ENCODE results near the gene SDHA. TPM values are rescaled to one million over a fixed set of nuclear protein-coding genes. Genes with fewer than 3 reads are reported as not detected.
"Not testable (repeated sequence)": the region's sequence is repeated elsewhere in the genome, so short reads cannot be mapped to it uniquely, and the experiment has no call there.

Gene SDHA
- total and polyA plus RNA-seq, 2 experiments from 2014 or later, result 247 to 328 TPM

- Histone ChIP-seq H3K4me1 (ENCODE audit: low read depth) (no peaks in the 10 kb centered on the region), H3K4me3 (no peak overlapping the region), H3K9me3 (ENCODE audit: low read depth) (no peaks in the 10 kb centered on the region), H3K36me3 (peaks cover 51% of the 10 kb centered on the region), H3K27me3 (no peaks in the 10 kb centered on the region), H3K27ac (no peak overlapping the region)
- no peak for DNase-seq (ENCODE audit: low read depth in 1 of 2, low spot score in 1 of 2)
- no peak for TF ChIP-seq CTCF (IDR thresholded peaks at IDR 0.05; ENCODE audit: low read depth, low read length)
These were observed 10.8 kb downstream of the SDHA start for GRCh38 chr5:228886-229285.

GRCh38 chr5:230711-231110 is 12.6 kb downstream of the SDHA start:
- Histone ChIP-seq H3K36me3 (peaks cover 51% of the 10 kb centered on the region), H3K9me3 (ENCODE audit: low read depth) (no peaks in the 10 kb centered on the region)
- no peak for TF ChIP-seq CTCF (IDR thresholded peaks at IDR 0.05; ENCODE audit: low read depth, low read length)

GRCh38 chr5:231661-232060 is 13.5 kb downstream of the SDHA start:
- no peak for TF ChIP-seq CTCF (IDR thresholded peaks at IDR 0.05; ENCODE audit: low read depth, low read length)
- no peaks in the 10 kb centered on the region for H3K27me3 ChIP-seq
- H3K4me1 ChIP-seq (ENCODE audit: low read depth), result no peaks in the 10 kb centered on the region
- DNase-seq (ENCODE audit: low read depth in 1 of 2, low spot score in 1 of 2), result no peak
- peaks cover 44% of the 10 kb centered on the region for H3K36me3 ChIP-seq
- no peak overlapping the region for H3K4me3 ChIP-seq
- H3K27ac ChIP-seq, result no peak overlapping the region
- no peaks in the 10 kb centered on the region for H3K9me3 ChIP-seq (ENCODE audit: low read depth)

More at GRCh38 chr5:230711-231110, 12.6 kb downstream of the SDHA start:
- Histone ChIP-seq H3K4me3 (no peak overlapping the region), H3K27me3 (no peaks in the 10 kb centered on the region), H3K4me1 (ENCODE audit: low read depth) (no peaks in the 10 kb centered on the region), H3K27ac (no peak overlapping the region)
- DNase-seq (ENCODE audit: low read depth in 1 of 2, low spot score in 1 of 2), result no peak

- not testable (repeated sequence) for DNase-seq (ENCODE audit: low read depth in 1 of 2, low spot score in 1 of 2); H3K4me3 ChIP-seq; H3K4me1 ChIP-seq (ENCODE audit: low read depth); H3K27ac ChIP-seq; H3K9me3 ChIP-seq (ENCODE audit: low read depth); H3K27me3 ChIP-seq
- H3K36me3 ChIP-seq, result peaks cover 38% of the 10 kb centered on the region
These were observed 15.3 kb downstream of the SDHA start for GRCh38 chr5:233426-233825.

- no peaks in the 10 kb centered on the region for H3K9me3 ChIP-seq (ENCODE audit: low read depth)
- no peak overlapping the region for H3K27ac ChIP-seq
- H3K4me3 ChIP-seq, result no peak overlapping the region
- no peak for TF ChIP-seq CTCF (IDR thresholded peaks at IDR 0.05; ENCODE audit: low read depth, low read length)
- no peaks in the 10 kb centered on the region for H3K4me1 ChIP-seq (ENCODE audit: low read depth)
- peaks cover 31% of the 10 kb centered on the region for H3K36me3 ChIP-seq
- DNase-seq (ENCODE audit: low read depth in 1 of 2, low spot score in 1 of 2), result no peak
- no peaks in the 10 kb centered on the region for H3K27me3 ChIP-seq
These were observed 16.3 kb downstream of the SDHA start for GRCh38 chr5:234450-234849.

- H3K36me3 ChIP-seq, result peaks cover 32% of the 10 kb centered on the region
- DNase-seq (ENCODE audit: low read depth in 1 of 2, low spot score in 1 of 2); H3K4me1 ChIP-seq (ENCODE audit: low read depth); H3K27me3 ChIP-seq; H3K4me3 ChIP-seq; H3K27ac ChIP-seq; H3K9me3 ChIP-seq (ENCODE audit: low read depth): not testable (repeated sequence)
These were observed 17.4 kb downstream of the SDHA start for GRCh38 chr5:235527-235926.

GRCh38 chr5:237931-238330 is 19.8 kb downstream of the SDHA start:
- peak in 1 of 2 donors; percentile 20 for DNase-seq (ENCODE audit: low read depth in 1 of 2, low spot score in 1 of 2)
- H3K9me3 ChIP-seq (ENCODE audit: low read depth); H3K27ac ChIP-seq; H3K4me3 ChIP-seq; H3K4me1 ChIP-seq (ENCODE audit: low read depth); H3K27me3 ChIP-seq: not testable (repeated sequence)
- peaks cover 39% of the 10 kb centered on the region for H3K36me3 ChIP-seq

- peaks cover 20% of the 10 kb centered on the region for H3K36me3 ChIP-seq
- H3K4me1 ChIP-seq (ENCODE audit: low read depth); H3K9me3 ChIP-seq (ENCODE audit: low read depth); DNase-seq (ENCODE audit: low read depth in 1 of 2, low spot score in 1 of 2); H3K4me3 ChIP-seq; H3K27me3 ChIP-seq; H3K27ac ChIP-seq: not testable (repeated sequence)
These were observed 22.4 kb downstream of the SDHA start for GRCh38 chr5:240550-240949.

- not testable (repeated sequence) for H3K27me3 ChIP-seq; H3K4me3 ChIP-seq; H3K9me3 ChIP-seq (ENCODE audit: low read depth); DNase-seq (ENCODE audit: low read depth in 1 of 2, low spot score in 1 of 2); H3K27ac ChIP-seq; H3K4me1 ChIP-seq (ENCODE audit: low read depth)
- H3K36me3 ChIP-seq, result peaks cover 19% of the 10 kb centered on the region
These were observed 23.0 kb downstream of the SDHA start for GRCh38 chr5:241045-241669.

GRCh38 chr5:243683-244367 is 25.7 kb downstream of the SDHA start:
- not testable (repeated sequence) for H3K4me1 ChIP-seq (ENCODE audit: low read depth); H3K9me3 ChIP-seq (ENCODE audit: low read depth); H3K27me3 ChIP-seq; H3K27ac ChIP-seq; DNase-seq (ENCODE audit: low read depth in 1 of 2, low spot score in 1 of 2); H3K4me3 ChIP-seq
- H3K36me3 ChIP-seq, result peaks cover 32% of the 10 kb centered on the region
